Activated B cell treated with CpG ODN at 0.5 μM for 24 hours (primary cell): ENCODE results near the gene IGLL1. TPM values are rescaled to one million over a fixed set of nuclear protein-coding genes. Genes with fewer than 3 reads are reported as not detected.

ENCODE experiments used
- ATAC-seq: fragments of 200-7000 bp; cut with Tn5 transposase; one replicate; pipeline ENCODE4 v1.10.0; 2021; ENCODE audit warnings: low read depth, mild to moderate bottlenecking, moderate library complexity
- CTCF ChIA-PET: fragments of 350-600 bp; sonication (Branson Sonifier 250); formaldehyde crosslinking; loops from one replicate; lab custom pipeline; 2021; ENCODE audit warnings: antibody characterized with exemption; lab: Charles Lee
- POLR2A ChIA-PET: fragments of 350-600 bp; sonication (Branson Sonifier 250); formaldehyde crosslinking; loops from one replicate; lab custom pipeline; 2021; ENCODE audit warnings: antibody characterized with exemption; lab: Charles Lee
- DNase-seq: peaks from one replicate; pipeline ENCODE4 v3.0.0; 2022
- H3K27ac Mint-ChIP-seq: one replicate; pipeline ENCODE4 v1.8.0; 2020; ENCODE audit warnings: mixed read lengths
- H3K27me3 Mint-ChIP-seq: one replicate; pipeline ENCODE4 v1.8.0; 2021; ENCODE audit warnings: mixed read lengths
- H3K36me3 Mint-ChIP-seq: one replicate; pipeline ENCODE4 v1.8.0; 2021; ENCODE audit warnings: low read depth, mixed read lengths
- H3K4me1 Mint-ChIP-seq: one replicate; pipeline ENCODE4 v1.8.0; 2021; ENCODE audit warnings: mixed read lengths
- H3K4me3 Mint-ChIP-seq: one replicate; pipeline ENCODE4 v1.8.0; 2020; ENCODE audit warnings: mild to moderate bottlenecking, mixed read lengths
- H3K9me3 Mint-ChIP-seq: one replicate; pipeline ENCODE4 v1.8.0; 2020; ENCODE audit warnings: mixed read lengths
- CTCF ChIP-seq: fragments of 200-600 bp; IDR thresholded peaks from one replicate; pipeline ENCODE4 v1.8.0; 2022; ENCODE audit warnings: antibody characterized with exemption, mild to moderate bottlenecking
- intact Hi-C: fragments of 100-400 bp; cut with micrococcal nuclease; formaldehyde crosslinking; loops from one replicate; pipeline ENCODE4 v1.15.1; 2024
- total RNA-seq: library from RNA; stranded (reverse); gene quantifications from 2 replicates; pipeline ENCODE4 v1.2.3, GENCODE V29; 2022

The IGLL1 gene
- total RNA-seq, 1 donor from 2014 or later: not detected

GRCh38 chr22:23552573-23552972, 27.5 kb downstream of the IGLL1 start:
- CTCF ChIA-PET: no interaction called here
- Mint-ChIP-seq H3K27me3 (peaks cover 11% of the 10 kb centered on the region), H3K4me1 (no peaks in the 10 kb centered on the region), H3K9me3 (peaks cover under 1% of the 10 kb centered on the region), H3K27ac (no peak overlapping the region), H3K36me3 (no peaks in the 10 kb centered on the region), H3K4me3 (no peak overlapping the region)
- no peak for TF ChIP-seq CTCF
- no peak for ATAC-seq
- no peak for DNase-seq
- intact Hi-C loops: no loop called here
- POLR2A ChIA-PET: no interaction called here

- Mint-ChIP-seq H3K36me3 (no peaks in the 10 kb centered on the region), H3K27ac (no peak overlapping the region), H3K4me1 (no peaks in the 10 kb centered on the region), H3K4me3 (no peak overlapping the region), H3K27me3 (peaks cover 5% of the 10 kb centered on the region), H3K9me3 (peaks cover 3% of the 10 kb centered on the region)
- intact Hi-C loops: no loop called here
- ChIA-PET POLR2A (no interaction called here), CTCF (no interaction called here)
- peak; percentile 34 for TF ChIP-seq CTCF
- ATAC-seq: no peak
- no peak for DNase-seq
Measured at GRCh38 chr22:23551385-23551784, 28.7 kb downstream of the IGLL1 start.

DNA sequence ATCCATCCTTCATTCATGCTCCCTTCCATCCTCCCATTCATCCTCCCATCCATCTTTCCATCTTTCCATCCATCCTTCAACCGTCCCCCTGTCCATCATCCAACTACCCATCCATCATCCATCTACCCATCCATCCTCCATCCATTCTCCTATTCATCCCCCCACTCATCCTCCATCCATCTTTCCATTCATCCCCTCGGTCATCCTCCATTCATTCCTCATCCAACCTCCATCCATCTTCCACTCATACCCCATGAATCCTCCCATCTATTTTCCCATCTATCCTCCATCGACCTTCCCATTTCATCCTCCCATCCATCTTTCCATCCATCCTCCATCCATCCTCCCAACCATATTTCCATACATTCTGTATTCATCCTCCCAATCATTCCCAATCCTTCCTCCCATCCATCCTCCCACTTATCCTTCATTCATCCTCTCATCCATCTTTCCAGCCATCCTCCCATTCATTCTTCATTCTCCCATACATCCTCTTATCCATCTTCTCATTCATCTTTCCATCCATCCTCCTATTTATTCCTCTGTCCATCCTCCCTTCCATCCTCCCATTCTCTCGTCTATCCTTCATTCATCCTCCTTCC, 29.9 kb downstream of the IGLL1 start:
- TF ChIP-seq CTCF: no peak
- Mint-ChIP-seq H3K36me3 (no peaks in the 10 kb centered on the region), H3K27ac (no peak overlapping the region), H3K27me3 (peaks cover 3% of the 10 kb centered on the region), H3K9me3 (peaks cover 3% of the 10 kb centered on the region), H3K4me3 (no peak overlapping the region), H3K4me1 (no peaks in the 10 kb centered on the region)
- CTCF ChIA-PET: no interaction called here
- intact Hi-C loops: no loop called here
- POLR2A ChIA-PET: no interaction called here
- DNase-seq: no peak
- no peak for ATAC-seq

- no peak for TF ChIP-seq CTCF
- DNase-seq (no peak), ATAC-seq (no peak)
- POLR2A ChIA-PET: no interaction called here
- no peak overlapping the region for H3K27ac Mint-ChIP-seq
- no peaks in the 10 kb centered on the region for H3K27me3 Mint-ChIP-seq
- CTCF ChIA-PET: no interaction called here
- no peaks in the 10 kb centered on the region for H3K36me3 Mint-ChIP-seq
- peaks cover 3% of the 10 kb centered on the region for H3K9me3 Mint-ChIP-seq
- no peak overlapping the region for H3K4me3 Mint-ChIP-seq
- intact Hi-C loops: no loop called here
- H3K4me1 Mint-ChIP-seq: no peaks in the 10 kb centered on the region
Measured at GRCh38 chr22:23549198-23549595, 30.9 kb downstream of the IGLL1 start.

DNA sequence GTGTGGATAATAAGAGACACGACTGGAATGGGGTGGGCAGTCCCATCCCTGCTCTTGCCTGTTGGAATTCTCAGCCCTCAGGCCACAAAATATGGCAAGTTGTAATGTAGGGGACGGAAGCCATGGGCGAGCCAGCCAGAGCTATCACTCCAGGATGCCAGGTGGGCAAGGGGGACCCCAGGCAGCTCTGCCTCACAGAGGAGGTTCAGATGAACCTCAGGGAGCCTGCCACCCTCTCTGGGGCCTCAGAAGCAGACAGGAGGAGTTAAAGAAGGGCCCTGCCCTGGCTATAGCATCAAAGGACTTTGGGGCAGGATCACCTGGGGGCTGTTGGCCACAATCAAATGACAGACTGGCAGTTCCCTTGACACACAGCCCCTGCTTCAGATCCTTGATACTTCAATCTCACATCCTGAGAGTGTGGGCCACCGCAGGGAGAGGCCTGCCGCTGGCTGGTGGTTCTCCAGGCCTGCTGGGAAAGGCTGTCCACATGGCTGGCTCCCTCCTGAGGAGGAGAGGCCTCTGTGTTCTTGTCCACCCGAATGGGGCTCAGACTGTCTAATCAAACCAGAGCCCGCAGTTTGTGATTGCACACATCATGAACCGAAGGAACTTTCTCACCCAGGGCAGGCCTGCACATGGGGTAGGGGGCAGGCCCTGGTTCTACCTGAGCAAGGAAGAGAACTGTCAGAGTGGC, 31.4 kb downstream of the IGLL1 start:
- ATAC-seq: no peak
- no peaks in the 10 kb centered on the region for H3K4me1 Mint-ChIP-seq
- H3K27ac Mint-ChIP-seq: no peak overlapping the region
- no peaks in the 10 kb centered on the region for H3K36me3 Mint-ChIP-seq
- no peak for DNase-seq
- H3K4me3 Mint-ChIP-seq: no peak overlapping the region
- ChIA-PET POLR2A (no interaction called here), CTCF (no interaction called here)
- peaks cover 3% of the 10 kb centered on the region for H3K9me3 Mint-ChIP-seq
- no peaks in the 10 kb centered on the region for H3K27me3 Mint-ChIP-seq
- TF ChIP-seq CTCF: no peak
- intact Hi-C loops: no loop called here
